Astrocyte of the spinal cord (primary cell): ENCODE measurements around the gene PARP14.

ENCODE experiments used
- DNase-seq: peaks from one replicate; pipeline ENCODE4 v3.0.0; 2011; ENCODE audit warnings: low read depth, low spot score
- H3K4me3 ChIP-seq: 2 replicates; pipeline ENCODE4 v1.5.1; 2011; ENCODE audit warnings: low read depth, mild to moderate bottlenecking, low read length, moderate library complexity
- CTCF ChIP-seq: IDR thresholded peaks from 2 replicates; pipeline ENCODE4 v1.5.1; 2012; ENCODE audit warnings: low read depth, mild to moderate bottlenecking, low read length, inconsistent platforms
- in situ Hi-C: cut with HindIII; loops from 2 replicates; pipeline ENCODE4 v1.10.0; 2017; ENCODE audit warnings: low sequenced_read_pairs

The PARP14 gene

DNA sequence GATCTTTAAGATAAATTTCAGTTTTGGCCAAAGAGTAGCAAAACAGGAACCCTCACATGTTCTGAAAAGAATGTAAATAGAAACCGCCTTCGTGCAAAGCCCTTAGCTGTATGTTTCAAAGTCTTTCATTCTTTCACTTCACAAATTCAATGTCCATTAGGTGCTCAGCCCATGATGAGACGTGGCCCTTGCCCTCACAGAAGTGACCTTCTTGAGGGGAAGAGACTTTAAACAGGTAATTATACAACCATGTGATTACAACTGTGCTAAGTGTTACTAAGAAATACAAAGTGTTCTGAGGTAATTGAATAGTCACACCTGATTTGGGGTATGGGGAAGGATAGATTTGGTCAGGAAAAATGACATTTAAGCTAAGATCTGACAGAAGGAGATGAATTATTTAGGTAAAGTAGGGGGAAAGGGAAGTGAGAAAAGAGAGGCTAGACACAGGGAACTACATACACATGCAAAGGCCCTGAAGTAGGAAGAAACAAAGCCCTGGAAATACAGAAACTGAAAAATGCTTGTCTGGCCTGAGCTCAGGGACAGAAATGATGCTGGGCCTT is 93.4 kb downstream of the PARP14 start:
- H3K4me3 ChIP-seq, result no peak overlapping the region
- no peak for DNase-seq
- in situ Hi-C loops, result no loop called here
- no peak for TF ChIP-seq CTCF

- H3K4me3 ChIP-seq, result no peak overlapping the region
- TF ChIP-seq CTCF, result no peak
- in situ Hi-C loops, result no loop called here
- no peak for DNase-seq
These were observed 93.9 kb downstream of the PARP14 start for GRCh38 chr3:122774564-122774963.

GRCh38 chr3:122776675-122777468 is 96.2 kb downstream of the PARP14 start:
- in situ Hi-C loops, result no loop called here
- no peak overlapping the region for H3K4me3 ChIP-seq
- no peak for DNase-seq
- TF ChIP-seq CTCF, result no peak

GRCh38 chr3:122777563-122777962 is 96.9 kb downstream of the PARP14 start:
- no peak overlapping the region for H3K4me3 ChIP-seq
- in situ Hi-C loops, result no loop called here
- no peak for DNase-seq
- no peak for TF ChIP-seq CTCF
